IPS-18c (cell line): Measurements from ENCODE around the gene TMEM140.

Experiments used
- H3K4me3 ChIP-seq: 2 replicates; pipeline ENCODE4 v1.7.0; 2013; ENCODE audit warnings: low read depth, mild to moderate bottlenecking, low read length, moderate library complexity; ENCODE audit not compliant: insufficient read depth
- H3K9me3 ChIP-seq: one replicate; pipeline ENCODE4 v1.6.1; 2013; ENCODE audit warnings: mild to moderate bottlenecking, low read length, moderate library complexity; ENCODE audit not compliant: control insufficient read depth, insufficient read depth

The TMEM140 gene

GRCh38 chr7:135183478-135183877 lies 35.6 kb downstream of the TMEM140 start:
- Histone ChIP-seq H3K9me3 (peaks cover 1% of the 10 kb centered on the region), H3K4me3 (no peak overlapping the region)

- Histone ChIP-seq H3K4me3 (no peak overlapping the region), H3K9me3 (no peaks in the 10 kb centered on the region)
Measured at GRCh38 chr7:135184254-135184841, 36.5 kb downstream of the TMEM140 start.

GRCh38 chr7:135185471-135186260 lies 37.8 kb downstream of the TMEM140 start:
- Histone ChIP-seq H3K4me3 (no peak overlapping the region), H3K9me3 (no peaks in the 10 kb centered on the region)

- H3K4me3 ChIP-seq: no peak overlapping the region
- no peaks in the 10 kb centered on the region for H3K9me3 ChIP-seq
Measured at GRCh38 chr7:135186261-135186540, 38.3 kb downstream of the TMEM140 start.

GRCh38 chr7:135186841-135187253 lies 39.0 kb downstream of the TMEM140 start:
- no peak overlapping the region for H3K4me3 ChIP-seq

GRCh38 chr7:135188298-135188984 lies 40.6 kb downstream of the TMEM140 start:
- H3K4me3 ChIP-seq: no peak overlapping the region

More at GRCh38 chr7:135186841-135187253, 39.0 kb downstream of the TMEM140 start:
- H3K9me3 ChIP-seq: no peaks in the 10 kb centered on the region

GRCh38 chr7:135189221-135189662 lies 41.4 kb downstream of the TMEM140 start:
- Histone ChIP-seq H3K4me3 (no peak overlapping the region), H3K9me3 (no peaks in the 10 kb centered on the region)

More at GRCh38 chr7:135188298-135188984, 40.6 kb downstream of the TMEM140 start:
- H3K9me3 ChIP-seq: no peaks in the 10 kb centered on the region

- Histone ChIP-seq H3K9me3 (no peaks in the 10 kb centered on the region), H3K4me3 (no peak overlapping the region)
Measured at GRCh38 chr7:135189961-135190360, 42.1 kb downstream of the TMEM140 start.

GRCh38 chr7:135190703-135191102 lies 42.8 kb downstream of the TMEM140 start:
- no peaks in the 10 kb centered on the region for H3K9me3 ChIP-seq
- no peak overlapping the region for H3K4me3 ChIP-seq

- Histone ChIP-seq H3K9me3 (no peaks in the 10 kb centered on the region), H3K4me3 (no peak overlapping the region)
Measured at GRCh38 chr7:135192914-135193536, 45.2 kb downstream of the TMEM140 start.

GRCh38 chr7:135193615-135194081 lies 45.8 kb downstream of the TMEM140 start:
- Histone ChIP-seq H3K9me3 (no peaks in the 10 kb centered on the region), H3K4me3 (no peak overlapping the region)

GRCh38 chr7:135194494-135195095 lies 46.7 kb downstream of the TMEM140 start:
- H3K9me3 ChIP-seq: no peaks in the 10 kb centered on the region
- H3K4me3 ChIP-seq: no peak overlapping the region

- Histone ChIP-seq H3K4me3 (no peak overlapping the region), H3K9me3 (no peaks in the 10 kb centered on the region)
Measured at GRCh38 chr7:135195156-135195555, 47.3 kb downstream of the TMEM140 start.

- Histone ChIP-seq H3K4me3 (no peak overlapping the region), H3K9me3 (no peaks in the 10 kb centered on the region)
Measured at GRCh38 chr7:135195968-135196629, 48.2 kb downstream of the TMEM140 start.

- Histone ChIP-seq H3K9me3 (no peaks in the 10 kb centered on the region), H3K4me3 (no peak overlapping the region)
Measured at GRCh38 chr7:135197343-135197742, 49.5 kb downstream of the TMEM140 start.

- Histone ChIP-seq H3K4me3 (no peak overlapping the region), H3K9me3 (no peaks in the 10 kb centered on the region)
Measured at GRCh38 chr7:135197906-135198655, 50.2 kb downstream of the TMEM140 start.
